ENCODE measurements around the gene MYO5A.

DNA sequence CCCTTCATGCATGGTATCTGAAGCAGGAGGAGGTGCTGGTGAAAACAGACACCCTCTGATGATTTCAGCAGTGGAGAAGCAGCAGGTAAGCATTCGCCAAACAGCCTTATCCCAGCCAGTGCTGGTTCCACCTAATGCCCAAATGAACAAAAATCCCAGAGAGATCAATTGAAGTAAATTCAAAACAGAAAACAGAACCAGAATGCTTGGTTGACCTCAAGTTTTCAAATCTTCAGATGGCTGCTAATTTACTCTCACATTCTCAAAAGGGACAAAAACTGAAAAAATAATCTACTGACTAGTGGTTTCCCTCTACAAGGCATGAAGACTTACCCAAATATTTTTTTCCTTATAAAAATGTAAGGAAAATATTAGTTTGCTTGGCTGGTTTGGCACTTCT is 146.0 kb downstream of the MYO5A start:
- TF ChIP-seq GATA3 (IDR thresholded peaks at IDR 0.05; ENCODE audit: low read depth, low read length) (no peak), GATA2 (IDR thresholded peaks at IDR 0.05; ENCODE audit: low read depth, low read length) (no peak)
